GM12874 (cell line): Measurements from ENCODE around the gene KIF26B.

Source experiments
- CTCF ChIP-seq: IDR thresholded peaks from 2 replicates; pipeline ENCODE4 v1.5.1; 2011; ENCODE audit warnings: low read depth, mild to moderate bottlenecking, control low read depth, low read length, moderate library complexity; ENCODE audit not compliant: insufficient read depth

Gene KIF26B

GRCh38 chr1:245201827-245202226, 47.0 kb downstream of the KIF26B start:
- TF ChIP-seq CTCF: no peak

- TF ChIP-seq CTCF: no peak
Measured at GRCh38 chr1:245205396-245205795, 50.6 kb downstream of the KIF26B start.

GRCh38 chr1:245205864-245206263, 51.1 kb downstream of the KIF26B start:
- no peak for TF ChIP-seq CTCF

- TF ChIP-seq CTCF: no peak
Measured at GRCh38 chr1:245207056-245207638, 52.4 kb downstream of the KIF26B start.

- TF ChIP-seq CTCF: no peak
Measured at GRCh38 chr1:245207801-245208200, 53.0 kb downstream of the KIF26B start.

GRCh38 chr1:245209658-245210435, 55.1 kb downstream of the KIF26B start:
- TF ChIP-seq CTCF: no peak

- no peak for TF ChIP-seq CTCF
Measured at GRCh38 chr1:245211035-245211749, 56.4 kb downstream of the KIF26B start.
